ENCODE data around the gene TMEM191C. TPM values are rescaled to one million over a fixed set of nuclear protein-coding genes. Genes with fewer than 3 reads are reported as not detected.

The TMEM191C gene
- total RNA-seq, 1 experiment from 2014 or later, result 0.82 TPM

- no peak overlapping the region for H3K4me3 ChIP-seq (ENCODE audit: low read depth, low read length, poor library complexity, severe bottlenecking)
- ChIA-PET CTCF (no interaction called here), POLR2A (ENCODE audit: low non-redundant PET) (no interaction called here)
- no peak for DNase-seq (ENCODE audit: low spot score)
- H3K36me3 ChIP-seq (ENCODE audit: insufficient read depth, low read length, poor library complexity, severe bottlenecking), result peaks cover 7% of the 10 kb centered on the region
- H3K27ac ChIP-seq (ENCODE audit: low read depth, low read length, poor library complexity, severe bottlenecking), result no peak overlapping the region
- BruUV-seq (replicated peaks), result no TSS peak
- no peaks in the 10 kb centered on the region for H3K4me1 ChIP-seq (ENCODE audit: insufficient read depth, low read length, poor library complexity, severe bottlenecking)
- intact Hi-C loops (cut with micrococcal nuclease; ENCODE audit: unreplicated experiment), result no loop called here
- no peaks in the 10 kb centered on the region for H3K27me3 ChIP-seq (replicated peaks; ENCODE audit: insufficient read depth, low read depth, low read length, poor library complexity)
- no peaks in the 10 kb centered on the region for H3K9me3 ChIP-seq (ENCODE audit: low read depth, low read length, poor library complexity, severe bottlenecking)
- no peak for TF ChIP-seq CTCF (conservative IDR thresholded peaks at IDR 0.05; ENCODE audit: low read depth, low read length)
- TF ChIP-seq EZH2 (IDR thresholded peaks at IDR 0.05; ENCODE audit: borderline replicate concordance, low read depth, low read length, poor library complexity, severe bottlenecking), result no peak
Measured at GRCh38 chr22:21445437-21446127, 21.6 kb upstream of the TMEM191C start.

- ChIA-PET POLR2A (ENCODE audit: low non-redundant PET) (no interaction called here), CTCF (no interaction called here)
- H3K4me3 ChIP-seq (ENCODE audit: low read depth, low read length, poor library complexity, severe bottlenecking), result no peak overlapping the region
- no peak for DNase-seq (ENCODE audit: low spot score)
- no peaks in the 10 kb centered on the region for H3K9me3 ChIP-seq (ENCODE audit: low read depth, low read length, poor library complexity, severe bottlenecking)
- H3K27me3 ChIP-seq (replicated peaks; ENCODE audit: insufficient read depth, low read depth, low read length, poor library complexity), result no peaks in the 10 kb centered on the region
- TF ChIP-seq CTCF (conservative IDR thresholded peaks at IDR 0.05; ENCODE audit: low read depth, low read length) (no peak), EZH2 (IDR thresholded peaks at IDR 0.05; ENCODE audit: borderline replicate concordance, low read depth, low read length, poor library complexity, severe bottlenecking) (no peak)
- peaks cover 7% of the 10 kb centered on the region for H3K36me3 ChIP-seq (ENCODE audit: insufficient read depth, low read length, poor library complexity, severe bottlenecking)
- intact Hi-C loops (cut with micrococcal nuclease; ENCODE audit: unreplicated experiment), result no loop called here
- H3K4me1 ChIP-seq (ENCODE audit: insufficient read depth, low read length, poor library complexity, severe bottlenecking), result no peaks in the 10 kb centered on the region
- H3K27ac ChIP-seq (ENCODE audit: low read depth, low read length, poor library complexity, severe bottlenecking), result no peak overlapping the region
- BruUV-seq (replicated peaks), result no TSS peak
Measured at GRCh38 chr22:21446128-21446826, 20.9 kb upstream of the TMEM191C start.

GRCh38 chr22:21446827-21447690, 20.1 kb upstream of the TMEM191C start:
- Histone ChIP-seq H3K4me3 (ENCODE audit: low read depth, low read length, poor library complexity, severe bottlenecking) (no peak overlapping the region), H3K36me3 (ENCODE audit: insufficient read depth, low read length, poor library complexity, severe bottlenecking) (peaks cover 7% of the 10 kb centered on the region), H3K27ac (ENCODE audit: low read depth, low read length, poor library complexity, severe bottlenecking) (no peak overlapping the region), H3K4me1 (ENCODE audit: insufficient read depth, low read length, poor library complexity, severe bottlenecking) (no peaks in the 10 kb centered on the region), H3K9me3 (ENCODE audit: low read depth, low read length, poor library complexity, severe bottlenecking) (no peaks in the 10 kb centered on the region), H3K27me3 (replicated peaks; ENCODE audit: insufficient read depth, low read depth, low read length, poor library complexity) (no peaks in the 10 kb centered on the region)
- TF ChIP-seq EZH2 (IDR thresholded peaks at IDR 0.05; ENCODE audit: borderline replicate concordance, low read depth, low read length, poor library complexity, severe bottlenecking), result no peak
- TF ChIP-seq CTCF (conservative IDR thresholded peaks at IDR 0.05; ENCODE audit: low read depth, low read length), result no peak
- ChIA-PET CTCF (no interaction called here), POLR2A (ENCODE audit: low non-redundant PET) (no interaction called here)
- BruUV-seq (replicated peaks), result no TSS peak
- intact Hi-C loops (cut with micrococcal nuclease; ENCODE audit: unreplicated experiment), result no loop called here
- no peak for DNase-seq (ENCODE audit: low spot score)

Data from A673 (cell line).